ENCODE data around the gene BAIAP2L2. TPM values are rescaled to one million over a fixed set of nuclear protein-coding genes. Genes with fewer than 3 reads are reported as not detected.

Gene BAIAP2L2
- total RNA-seq, 2 donors from 2014 or later: 0.14 to 5.5 TPM

GRCh38 chr22:38141217-38141973 lies 30.9 kb upstream of the BAIAP2L2 start:
- 91% methylated on average over 16 of the region's 16 CpGs for WGBS
- Histone ChIP-seq H3K36me3 (peaks cover 0 to 5% of the 10 kb centered on the region in 2 donors), H3K9me3 (no peaks in the 10 kb centered on the region), H3K27me3 (replicated peaks; ENCODE audit: insufficient read depth) (no peaks in the 10 kb centered on the region), H3K4me1 (replicated peaks) (no peaks in the 10 kb centered on the region), H3K4me3 (no peak overlapping the region), H3K27ac (no peak overlapping the region)
- DNase-seq (ENCODE audit: low spot score): no peak
- intact Hi-C loops (cut with DNase I): no loop called here
- TF ChIP-seq CTCF (IDR thresholded peaks at IDR 0.05): no peak
- no peak for TF ChIP-seq POLR2A (IDR thresholded peaks at IDR 0.05)
- no peak for TF ChIP-seq POLR2AphosphoS5 (IDR thresholded peaks at IDR 0.05)

GRCh38 chr22:38139901-38140300 lies 29.4 kb upstream of the BAIAP2L2 start:
- Histone ChIP-seq H3K36me3 (peaks cover 0 to 5% of the 10 kb centered on the region in 2 donors), H3K4me3 (no peak overlapping the region), H3K4me1 (replicated peaks) (no peaks in the 10 kb centered on the region), H3K27me3 (replicated peaks; ENCODE audit: insufficient read depth) (no peaks in the 10 kb centered on the region), H3K9me3 (no peaks in the 10 kb centered on the region), H3K27ac (no peak overlapping the region)
- intact Hi-C loops (cut with DNase I): no loop called here
- no peak for DNase-seq (ENCODE audit: low spot score)
- WGBS: 94% methylated on average over 11 of the region's 11 CpGs
- TF ChIP-seq CTCF (IDR thresholded peaks at IDR 0.05): no peak
- TF ChIP-seq POLR2A (IDR thresholded peaks at IDR 0.05): no peak
- TF ChIP-seq POLR2AphosphoS5 (IDR thresholded peaks at IDR 0.05): no peak

- Histone ChIP-seq H3K27ac (no peak overlapping the region), H3K4me3 (no peak overlapping the region), H3K27me3 (replicated peaks; ENCODE audit: insufficient read depth) (no peaks in the 10 kb centered on the region), H3K9me3 (no peaks in the 10 kb centered on the region), H3K36me3 (peaks cover 0 to 5% of the 10 kb centered on the region in 2 donors), H3K4me1 (replicated peaks) (no peaks in the 10 kb centered on the region)
- intact Hi-C loops (cut with DNase I): no loop called here
- 89% methylated on average over 5 of the region's 5 CpGs for WGBS
- TF ChIP-seq CTCF (IDR thresholded peaks at IDR 0.05) (no peak), POLR2AphosphoS5 (IDR thresholded peaks at IDR 0.05) (no peak), POLR2A (IDR thresholded peaks at IDR 0.05) (no peak)
- no peak for DNase-seq (ENCODE audit: low spot score)
Observed at GRCh38 chr22:38138961-38139360, 28.5 kb upstream of the BAIAP2L2 start.

GRCh38 chr22:38137876-38138687 lies 27.6 kb upstream of the BAIAP2L2 start:
- no peak overlapping the region for H3K27ac ChIP-seq
- intact Hi-C loops (cut with DNase I): no loop called here
- no peaks in the 10 kb centered on the region for H3K4me1 ChIP-seq (replicated peaks)
- no peaks in the 10 kb centered on the region for H3K27me3 ChIP-seq (replicated peaks; ENCODE audit: insufficient read depth)
- TF ChIP-seq POLR2A (IDR thresholded peaks at IDR 0.05) (no peak), CTCF (IDR thresholded peaks at IDR 0.05) (no peak), POLR2AphosphoS5 (IDR thresholded peaks at IDR 0.05) (no peak)
- H3K36me3 ChIP-seq: peaks cover 0 to 5% of the 10 kb centered on the region in 2 donors
- WGBS: 94% methylated on average over 9 of the region's 9 CpGs
- no peak overlapping the region for H3K4me3 ChIP-seq
- no peaks in the 10 kb centered on the region for H3K9me3 ChIP-seq
- DNase-seq (ENCODE audit: low spot score): no peak

All from prostate gland (tissue), 2 donors.